PC-9 (cell line): ENCODE results near the gene YY1.

Experiments
- EZH2 ChIP-seq: fragments of 200-600 bp; sonication (generic); IDR thresholded peaks from 2 replicates; pipeline ENCODE4 v1.8.0; 2017; ENCODE audit warnings: antibody characterized with exemption, low read depth
- TF ChIP-seq, protein P1 (sequence below): fragments of 200-600 bp; sonication (generic); conservative IDR thresholded peaks from 2 replicates; pipeline ENCODE4 v1.6.1; 2017; ENCODE audit warnings: mixed run types, antibody characterized with exemption, mild to moderate bottlenecking, moderate library complexity

DNA sequence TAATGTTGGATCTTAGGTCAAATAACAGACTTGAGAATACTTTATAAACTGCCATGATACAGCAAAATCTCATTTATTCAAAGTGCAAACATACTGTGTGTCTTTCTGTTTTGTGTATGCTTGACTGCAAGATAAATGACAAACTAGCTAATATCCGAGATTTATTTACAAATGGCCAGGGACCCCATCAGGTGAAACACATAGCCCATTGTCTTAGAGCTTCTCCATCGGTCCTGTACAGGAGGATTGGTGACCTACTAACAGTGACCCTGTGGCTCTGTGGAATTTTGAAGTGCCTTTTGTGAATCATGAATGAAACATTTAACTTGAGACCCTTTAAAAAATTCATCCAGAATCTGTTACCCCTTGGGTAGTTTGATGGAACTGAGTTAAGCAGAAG, 40.2 kb downstream of the YY1 start:
- TF ChIP-seq, protein P1, sequence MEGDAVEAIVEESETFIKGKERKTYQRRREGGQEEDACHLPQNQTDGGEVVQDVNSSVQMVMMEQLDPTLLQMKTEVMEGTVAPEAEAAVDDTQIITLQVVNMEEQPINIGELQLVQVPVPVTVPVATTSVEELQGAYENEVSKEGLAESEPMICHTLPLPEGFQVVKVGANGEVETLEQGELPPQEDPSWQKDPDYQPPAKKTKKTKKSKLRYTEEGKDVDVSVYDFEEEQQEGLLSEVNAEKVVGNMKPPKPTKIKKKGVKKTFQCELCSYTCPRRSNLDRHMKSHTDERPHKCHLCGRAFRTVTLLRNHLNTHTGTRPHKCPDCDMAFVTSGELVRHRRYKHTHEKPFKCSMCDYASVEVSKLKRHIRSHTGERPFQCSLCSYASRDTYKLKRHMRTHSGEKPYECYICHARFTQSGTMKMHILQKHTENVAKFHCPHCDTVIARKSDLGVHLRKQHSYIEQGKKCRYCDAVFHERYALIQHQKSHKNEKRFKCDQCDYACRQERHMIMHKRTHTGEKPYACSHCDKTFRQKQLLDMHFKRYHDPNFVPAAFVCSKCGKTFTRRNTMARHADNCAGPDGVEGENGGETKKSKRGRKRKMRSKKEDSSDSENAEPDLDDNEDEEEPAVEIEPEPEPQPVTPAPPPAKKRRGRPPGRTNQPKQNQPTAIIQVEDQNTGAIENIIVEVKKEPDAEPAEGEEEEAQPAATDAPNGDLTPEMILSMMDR, result no peak
- TF ChIP-seq EZH2, result no peak
